ENCODE results near the gene IGFBP5. TPM values are rescaled to one million over a fixed set of nuclear protein-coding genes. Genes with fewer than 3 reads are reported as not detected.

Gene IGFBP5
- total RNA-seq, 2 donors from 2014 or later, result 35.8 to 415 TPM

GRCh38 chr2:216661639-216662375, 33.5 kb downstream of the IGFBP5 start:
- DNase-seq (peak in 2 of 4 donors; percentile 55 to 73), ATAC-seq (no peak)
- TF ChIP-seq CTCF (IDR thresholded peaks at IDR 0.05) (peak in 3 of 7 experiments; percentile 19 to 46 (median 21)), POLR2A (IDR thresholded peaks at IDR 0.05) (no peak)
- Histone ChIP-seq H3K36me3 (replicated peaks in 1 of 2; ENCODE audit: insufficient read depth in 1 of 2, low read depth in 2 of 2) (no peaks in the 10 kb centered on the region), H3K27ac (peak overlapping the region; percentile 34 to 76 (median 57)), H3K9me3 (no peaks in the 10 kb centered on the region), H3K4me1 (peaks cover 70% of the 10 kb centered on the region), H3K27me3 (no peaks in the 10 kb centered on the region), H3K4me3 (no peak overlapping the region)
- 73 to 83% methylated on average over 8 to 20 of the region's 20 CpGs for WGBS, 2 donors
- intact Hi-C loops (cut with DNase I), result no loop called here

GRCh38 chr2:216661051-216661450, 34.3 kb downstream of the IGFBP5 start:
- H3K27me3 ChIP-seq, result no peaks in the 10 kb centered on the region
- TF ChIP-seq CTCF (IDR thresholded peaks at IDR 0.05) (no peak), POLR2A (IDR thresholded peaks at IDR 0.05) (no peak)
- peak overlapping the region in 3 of 4 donors; percentile 38 to 76 (median 46) for H3K27ac ChIP-seq
- intact Hi-C loops (cut with DNase I), result no loop called here
- no peak for ATAC-seq
- no peak for DNase-seq
- H3K4me3 ChIP-seq, result no peak overlapping the region
- no peaks in the 10 kb centered on the region for H3K36me3 ChIP-seq (replicated peaks in 1 of 2; ENCODE audit: insufficient read depth in 1 of 2, low read depth in 2 of 2)
- no peaks in the 10 kb centered on the region for H3K9me3 ChIP-seq
- H3K4me1 ChIP-seq, result peaks cover 65% of the 10 kb centered on the region
- WGBS, 2 donors, result 94 to 100% methylated on average over 5 of the region's 5 CpGs

- intact Hi-C loops (cut with DNase I), result no loop called here
- Histone ChIP-seq H3K27ac (peak overlapping the region in 2 of 4 donors; percentile 14 to 76), H3K4me3 (no peak overlapping the region), H3K27me3 (no peaks in the 10 kb centered on the region), H3K36me3 (replicated peaks in 1 of 2; ENCODE audit: insufficient read depth in 1 of 2, low read depth in 2 of 2) (no peaks in the 10 kb centered on the region), H3K9me3 (no peaks in the 10 kb centered on the region), H3K4me1 (peaks cover 59% of the 10 kb centered on the region)
- TF ChIP-seq CTCF (IDR thresholded peaks at IDR 0.05) (no peak), POLR2A (IDR thresholded peaks at IDR 0.05) (no peak)
- ATAC-seq, result no peak
- DNase-seq, result no peak
- WGBS, 2 donors, result 90 to 95% methylated on average over 8 to 9 of the region's 10 CpGs
Observed at GRCh38 chr2:216660496-216660895, 34.9 kb downstream of the IGFBP5 start.

- DNase-seq (no peak), ATAC-seq (peak; percentile 25)
- no peaks in the 10 kb centered on the region for H3K9me3 ChIP-seq
- no peaks in the 10 kb centered on the region for H3K27me3 ChIP-seq
- H3K4me1 ChIP-seq, result peaks cover 52% of the 10 kb centered on the region
- H3K27ac ChIP-seq, result peak overlapping the region; percentile 6 to 64 (median 45)
- no peak overlapping the region for H3K4me3 ChIP-seq
- TF ChIP-seq CTCF (IDR thresholded peaks at IDR 0.05), result no peak
- 22 to 45% methylated on average over 4 to 6 of the region's 6 CpGs for WGBS, 2 donors
- H3K36me3 ChIP-seq (replicated peaks in 1 of 2; ENCODE audit: insufficient read depth in 1 of 2, low read depth in 2 of 2), result no peaks in the 10 kb centered on the region
- intact Hi-C loops (cut with DNase I), result no loop called here
Observed at GRCh38 chr2:216659276-216659675, 36.1 kb downstream of the IGFBP5 start.

GRCh38 chr2:216658757-216659156, 36.6 kb downstream of the IGFBP5 start:
- H3K27ac ChIP-seq, result peak overlapping the region; percentile 6 to 64 (median 45)
- DNase-seq (no peak), ATAC-seq (no peak)
- H3K9me3 ChIP-seq, result no peaks in the 10 kb centered on the region
- H3K4me1 ChIP-seq, result peaks cover 52% of the 10 kb centered on the region
- intact Hi-C loops (cut with DNase I), result no loop called here
- TF ChIP-seq POLR2A (IDR thresholded peaks at IDR 0.05) (no peak), CTCF (IDR thresholded peaks at IDR 0.05) (no peak)
- H3K36me3 ChIP-seq (replicated peaks in 1 of 2; ENCODE audit: insufficient read depth in 1 of 2, low read depth in 2 of 2), result no peaks in the 10 kb centered on the region
- no peaks in the 10 kb centered on the region for H3K27me3 ChIP-seq
- no peak overlapping the region for H3K4me3 ChIP-seq
- 57 to 58% methylated on average over 6 of the region's 6 CpGs for WGBS, 2 donors

Measured in body of pancreas (tissue), 4 donors.